HCT116 (cell line): Measurements from ENCODE around the gene CCNE1. TPM values are rescaled to one million over a fixed set of nuclear protein-coding genes. Genes with fewer than 3 reads are reported as not detected.

ENCODE experiments used
- ATAC-seq: fragments of 200-7000 bp; cut with Tn5 transposase; 2 replicates; pipeline ENCODE4 v1.9.1; 2020; ENCODE audit warnings: mild to moderate bottlenecking, moderate library complexity
- BruUV-seq: library from RNA; stranded (reverse); fragments of 400-500 nt; replicated peaks from 2 replicates; lab custom pipeline; 2021; lab: Mats Ljungman, UMichigan
- CTCF ChIA-PET: fragments of 300-600 bp; sonication (Branson Sonifier 250); formaldehyde crosslinking; loops from one replicate; lab custom pipeline; 2021; ENCODE audit warnings: antibody characterized with exemption; lab: Charles Lee
- POLR2A ChIA-PET: fragments of 300-600, 350-600 bp; sonication (Branson Sonifier 250); formaldehyde crosslinking; loops from one replicate; lab custom pipeline; 2021; ENCODE audit warnings: antibody characterized with exemption; lab: Charles Lee
- RAD21 ChIA-PET, 2 experiments: fragments of 300-600 bp; sonication (Branson Sonifier 250); formaldehyde crosslinking; loops; one replicate each; lab custom pipeline; 2023; ENCODE audit warnings: low total read pairs in 2 of 2; ENCODE audit not compliant: uncharacterized antibody in 2 of 2, unreplicated experiment in 2 of 2, low non-redundant PET in 1 of 2; lab: Charles Lee
- DNase-seq: peaks from one replicate; pipeline ENCODE4 v3.0.0-alpha.2; 2010; ENCODE audit warnings: low read depth, low spot score
- H2AFZ ChIP-seq: fragments of 200-600 bp; shearing (Covaris generic), sonication (generic); 2 replicates; pipeline ENCODE4 v1.6.1; 2017; ENCODE audit warnings: low read depth, mixed run types, mixed read lengths, antibody characterized with exemption, low read length; ENCODE audit not compliant: poor library complexity, severe bottlenecking
- H3K27ac ChIP-seq: 2 replicates; pipeline ENCODE4 v1.5.1; 2012; ENCODE audit warnings: low read depth, low read length
- H3K27me3 ChIP-seq: fragments of 200-600 bp; sonication (generic); 2 replicates; pipeline ENCODE4 v1.6.1; 2016; ENCODE audit warnings: mixed run types, low read length, mixed read lengths; ENCODE audit not compliant: insufficient read depth
- H3K36me3 ChIP-seq, 2 experiments: fragments of 200-500 bp in 1 of 2; fragments of 200-600 bp in 1 of 2; sonication (Bioruptor generic) in 1 of 2; sonication (generic) in 1 of 2; 2 replicates each; pipeline versions ENCODE4 v1.5.1 to v1.6.1; 2014 to 2016; ENCODE audit warnings: low read length in 2 of 2, inconsistent platforms in 1 of 2, mixed read lengths in 1 of 2, mixed run types in 1 of 2; ENCODE audit not compliant: insufficient read depth in 2 of 2, control insufficient read depth in 1 of 2
- H3K4me1 ChIP-seq, 2 experiments: fragments of 200-600 bp in 1 of 2; sonication (generic) in 1 of 2; 2 replicates each; pipeline versions ENCODE4 v1.5.1 to v1.6.1; 2012 to 2017; ENCODE audit warnings: low read length in 2 of 2, inconsistent platforms in 1 of 2, mild to moderate bottlenecking in 1 of 2, mixed read lengths in 1 of 2, mixed run types in 1 of 2, moderate library complexity in 1 of 2; ENCODE audit not compliant: insufficient read depth in 2 of 2, control insufficient read depth in 1 of 2
- H3K4me2 ChIP-seq: fragments of 200-600 bp; sonication (generic); 2 replicates; pipeline ENCODE4 v1.6.1; 2017; ENCODE audit warnings: mixed run types, low read length, mixed read lengths
- H3K4me3 ChIP-seq, 2 experiments: fragments of 200-600 bp in 1 of 2; sonication (generic) in 1 of 2; replicated peaks in 1 of 2; 2 replicates each; pipeline ENCODE4 v1.5.1; 2011 to 2016; ENCODE audit warnings: low read length in 2 of 2, control low read depth in 1 of 2, low read depth in 1 of 2, mild to moderate bottlenecking in 1 of 2, mixed read lengths in 1 of 2, mixed run types in 1 of 2
- H3K79me2 ChIP-seq: fragments of 200-600 bp; sonication (generic); 2 replicates; pipeline ENCODE4 v1.6.1; 2017; ENCODE audit warnings: mild to moderate bottlenecking, mixed run types, low read length, moderate library complexity, mixed read lengths; ENCODE audit not compliant: insufficient read depth
- H3K9ac ChIP-seq: fragments of 200-600 bp; sonication (generic); 2 replicates; pipeline ENCODE4 v1.6.1; 2016; ENCODE audit warnings: low read length, mixed read lengths
- H3K9me2 ChIP-seq: fragments of 200-600 bp; sonication (generic), shearing (Covaris generic); 2 replicates; pipeline ENCODE4 v1.6.1; 2017; ENCODE audit warnings: mixed run types, mild to moderate bottlenecking, moderate library complexity; ENCODE audit not compliant: insufficient read depth
- H3K9me3 ChIP-seq, 2 experiments: fragments of 200-500 bp in 1 of 2; fragments of 200-600 bp in 1 of 2; sonication (Bioruptor generic) in 1 of 2; sonication (generic) in 1 of 2; 2 replicates each; pipeline ENCODE4 v1.6.1; 2014 to 2017; ENCODE audit warnings: low read length in 2 of 2, mixed read lengths in 2 of 2, inconsistent platforms in 1 of 2, low read depth in 1 of 2, mild to moderate bottlenecking in 1 of 2, mixed run types in 1 of 2, moderate library complexity in 1 of 2; ENCODE audit not compliant: control insufficient read depth in 1 of 2, insufficient read depth in 1 of 2
- H4K20me1 ChIP-seq: fragments of 200-600 bp; sonication (generic), shearing (Covaris generic); 2 replicates; pipeline ENCODE4 v1.6.1; 2017; ENCODE audit warnings: mixed run types, mild to moderate bottlenecking, moderate library complexity; ENCODE audit not compliant: insufficient read depth
- ATF3 ChIP-seq: IDR thresholded peaks from 2 replicates; pipeline ENCODE4 v1.6.1; 2012
- EZH2phosphoT487 ChIP-seq: fragments of 200-600 bp; IDR thresholded peaks from 2 replicates; pipeline ENCODE4 v1.6.1; 2018; ENCODE audit warnings: antibody characterized with exemption, borderline replicate concordance
- POLR2A ChIP-seq: IDR thresholded peaks from 2 replicates; pipeline ENCODE4 v1.7.0; 2011; ENCODE audit warnings: borderline replicate concordance; ENCODE audit not compliant: insufficient read depth, insufficient read length; ENCODE audit errors: extremely low read depth
- POLR2AphosphoS5 ChIP-seq: IDR thresholded peaks from 2 replicates; pipeline ENCODE4 v1.6.1; 2011; ENCODE audit warnings: mild to moderate bottlenecking, low read depth, low read length, moderate library complexity
- SP1 ChIP-seq: IDR thresholded peaks from 2 replicates; pipeline ENCODE4 v1.6.1; 2012; ENCODE audit warnings: low read depth
- TCF7L2 ChIP-seq: IDR thresholded peaks from 2 replicates; pipeline ENCODE4 v1.7.0; 2011; ENCODE audit warnings: borderline replicate concordance, inconsistent platforms; ENCODE audit not compliant: insufficient read depth, insufficient read length; ENCODE audit errors: extremely low read depth
- intact Hi-C: fragments of 100-400 bp; cut with micrococcal nuclease; formaldehyde crosslinking; loops from 2 replicates; pipeline ENCODE4 v1.10.0; 2022
- total RNA-seq: library from RNA; stranded (reverse); gene quantifications from one replicate; pipeline ENCODE4 v1.2.1, GENCODE V29; 2021; ENCODE audit not compliant: unreplicated experiment
- TF ChIP-seq, protein P1 (sequence below), 3 experiments: fragments of 200-600 bp in 1 of 3; sonication (generic) in 1 of 3; IDR thresholded peaks in 2 of 3; conservative IDR thresholded peaks in 1 of 3; 2 replicates each; pipeline ENCODE4 v1.5.1; 2012 to 2017; ENCODE audit warnings: low read depth in 2 of 3, low read length in 2 of 3, antibody characterized with exemption in 1 of 3, borderline replicate concordance in 1 of 3, control low read depth in 1 of 3, mild to moderate bottlenecking in 1 of 3, mixed read lengths in 1 of 3, mixed run types in 1 of 3, moderate library complexity in 1 of 3; ENCODE audit not compliant: insufficient read depth in 1 of 3

CCNE1 gene
- total RNA-seq, 1 experiment from 2014 or later = 29.3 TPM

DNA sequence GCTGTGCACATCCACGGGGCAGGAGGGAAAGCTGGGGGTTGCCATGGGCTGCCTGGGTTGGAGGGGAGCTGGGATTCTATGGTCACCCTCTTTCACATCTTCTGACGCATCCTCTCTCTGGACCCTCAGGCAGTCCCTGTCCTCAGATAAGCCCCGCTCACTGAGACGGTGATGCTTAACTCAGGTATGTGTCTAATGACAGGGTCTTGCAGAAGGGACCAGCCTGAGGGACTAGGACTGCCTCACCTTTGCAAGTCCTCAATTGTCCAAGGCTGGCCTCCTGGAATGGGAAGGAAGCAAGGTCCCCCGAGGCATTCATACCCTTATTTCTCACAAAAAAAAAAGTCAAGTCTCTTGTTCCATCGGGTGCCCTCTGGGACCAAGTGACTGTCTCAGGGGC is 37.7 kb upstream of the CCNE1 start:
- intact Hi-C loops = no loop called here
- ChIA-PET RAD21 (no interaction called here), CTCF (no interaction called here), POLR2A (no interaction called here)
- H4K20me1 ChIP-seq = no peaks in the 10 kb centered on the region
- BruUV-seq = no TSS peak
- no peak overlapping the region for H3K4me3 ChIP-seq
- H3K4me1 ChIP-seq = peaks cover 3 to 8% of the 10 kb centered on the region in 2 experiments; a peak in 2 of 4 replicates
- no peak overlapping the region for H3K27ac ChIP-seq
- TF ChIP-seq, protein P1, sequence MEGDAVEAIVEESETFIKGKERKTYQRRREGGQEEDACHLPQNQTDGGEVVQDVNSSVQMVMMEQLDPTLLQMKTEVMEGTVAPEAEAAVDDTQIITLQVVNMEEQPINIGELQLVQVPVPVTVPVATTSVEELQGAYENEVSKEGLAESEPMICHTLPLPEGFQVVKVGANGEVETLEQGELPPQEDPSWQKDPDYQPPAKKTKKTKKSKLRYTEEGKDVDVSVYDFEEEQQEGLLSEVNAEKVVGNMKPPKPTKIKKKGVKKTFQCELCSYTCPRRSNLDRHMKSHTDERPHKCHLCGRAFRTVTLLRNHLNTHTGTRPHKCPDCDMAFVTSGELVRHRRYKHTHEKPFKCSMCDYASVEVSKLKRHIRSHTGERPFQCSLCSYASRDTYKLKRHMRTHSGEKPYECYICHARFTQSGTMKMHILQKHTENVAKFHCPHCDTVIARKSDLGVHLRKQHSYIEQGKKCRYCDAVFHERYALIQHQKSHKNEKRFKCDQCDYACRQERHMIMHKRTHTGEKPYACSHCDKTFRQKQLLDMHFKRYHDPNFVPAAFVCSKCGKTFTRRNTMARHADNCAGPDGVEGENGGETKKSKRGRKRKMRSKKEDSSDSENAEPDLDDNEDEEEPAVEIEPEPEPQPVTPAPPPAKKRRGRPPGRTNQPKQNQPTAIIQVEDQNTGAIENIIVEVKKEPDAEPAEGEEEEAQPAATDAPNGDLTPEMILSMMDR (IDR thresholded peaks at IDR 0.05 in 2 of 3, conservative IDR thresholded peaks at IDR 0.05 in 1 of 3; ENCODE audit: borderline replicate concordance in 1 of 3, insufficient read depth in 1 of 3, low read depth in 2 of 3, low read length in 2 of 3) = no peak
- H3K27me3 ChIP-seq = no peaks in the 10 kb centered on the region
- no peaks in the 10 kb centered on the region for H3K9me3 ChIP-seq
- H3K36me3 ChIP-seq = no peaks in the 10 kb centered on the region
- ATAC-seq = no peak
- H3K79me2 ChIP-seq = no peaks in the 10 kb centered on the region
- no peaks in the 10 kb centered on the region for H3K9me2 ChIP-seq
- no peak for DNase-seq
- H2AFZ ChIP-seq = no peak overlapping the region
- no peak overlapping the region for H3K4me2 ChIP-seq
- no peak overlapping the region for H3K9ac ChIP-seq

- Histone ChIP-seq H3K27me3 (no peaks in the 10 kb centered on the region), H3K4me1 (no peaks in the 10 kb centered on the region), H2AFZ (no peak overlapping the region), H3K4me3 (no peak overlapping the region), H3K36me3 (no peaks in the 10 kb centered on the region), H3K27ac (no peak overlapping the region), H3K4me2 (no peak overlapping the region), H4K20me1 (no peaks in the 10 kb centered on the region), H3K9me3 (no peaks in the 10 kb centered on the region), H3K9me2 (no peaks in the 10 kb centered on the region), H3K79me2 (no peaks in the 10 kb centered on the region), H3K9ac (no peak overlapping the region)
- no TSS peak for BruUV-seq
- ChIA-PET CTCF (interaction anchor here (1.0 kb wide), 1 partner anchor 18 kb away, joined by 5 read pairs; no protein-coding TSS in a partner anchor), RAD21 (no interaction called here), POLR2A (no interaction called here)
- DNase-seq (no peak), ATAC-seq (no peak)
- no peak for TF ChIP-seq ATF3
- TF ChIP-seq POLR2A = no peak
- no peak for TF ChIP-seq SP1
- TF ChIP-seq POLR2AphosphoS5 = no peak
- no peak for TF ChIP-seq TCF7L2
- TF ChIP-seq EZH2phosphoT487 = no peak
- intact Hi-C loops = no loop called here
Measured at GRCh38 chr19:29777781-29778309, 33.9 kb upstream of the CCNE1 start.
